Measurements from ENCODE around the gene TCEAL6. TPM values are rescaled to one million over a fixed set of nuclear protein-coding genes. Genes with fewer than 3 reads are reported as not detected.
A peak's percentile ranks its signal among the peaks of the same experiment; 100 is the strongest.
"Not testable (repeated sequence)": the region's sequence is repeated elsewhere in the genome, so short reads cannot be mapped to it uniquely, and the experiment has no call there.

TCEAL6 gene
- total RNA-seq (not detected), polyA plus RNA-seq (not detected)
- long read RNA-seq, donor 1 = 0 reads
- long read RNA-seq, donor 2 = 0 reads
- long read RNA-seq, donor 3, partial matches to known transcripts = 0 of 1 reads
- long read RNA-seq, donor 3, other reads (novel, unspliced or antisense) = 0 of 1 reads
- long read RNA-seq, donor 4 = 0 reads

GRCh38 chrX:102142274-102142673 is at the start of gene TCEAL6:
TSS of gene TCEAL6 (minus strand) at chrX:102142481.
- WGBS = 1% methylated on average over 22 of the region's 31 CpGs
- ATAC-seq; H3K27ac ChIP-seq (ENCODE audit: low read length): not testable (repeated sequence)

GRCh38 chrX:102185967-102186720 is 43.9 kb upstream of the TCEAL6 start:
- Histone ChIP-seq H3K9me3 (ENCODE audit: control insufficient read depth, low read length) (no peaks in the 10 kb centered on the region), H3K4me1 (ENCODE audit: control insufficient read depth, insufficient read depth, low read length) (no peaks in the 10 kb centered on the region), H3K4me3 (ENCODE audit: low read length) (no peak overlapping the region), H3K27me3 (ENCODE audit: control insufficient read depth, insufficient read depth) (no peaks in the 10 kb centered on the region), H3K27ac (ENCODE audit: low read length) (no peak overlapping the region)
- intact Hi-C loops (cut with DNase I) = no loop called here
- no peak for DNase-seq
- 73% methylated on average over 7 of the region's 7 CpGs for WGBS
- ATAC-seq = no peak

More at GRCh38 chrX:102142274-102142673, at the start of gene TCEAL6:
- DNase-seq; H3K4me1 ChIP-seq (ENCODE audit: control insufficient read depth, insufficient read depth, low read length); H3K4me3 ChIP-seq (ENCODE audit: low read length); H3K9me3 ChIP-seq (ENCODE audit: control insufficient read depth, low read length); intact Hi-C loops (cut with DNase I); H3K27me3 ChIP-seq (ENCODE audit: control insufficient read depth, insufficient read depth): not testable (repeated sequence)

GRCh38 chrX:102155806-102156179 is 13.5 kb upstream of the TCEAL6 start, which contains the start of gene BEX5:
TSS of gene BEX5 (minus strand) at chrX:102155977. CDS start at chrX:102154265, 1,712 bp downstream.
- H3K27me3 ChIP-seq (ENCODE audit: control insufficient read depth, insufficient read depth) = no peaks in the 10 kb centered on the region
- peak within 1 kb of the TSS; percentile 43 for H3K4me3 ChIP-seq (ENCODE audit: low read length)
- DNase-seq (peak; percentile 61 to 70 (median 65)), ATAC-seq (peak; percentile 99 to 100)
- H3K4me1 ChIP-seq (ENCODE audit: control insufficient read depth, insufficient read depth, low read length) = no peaks in the 10 kb centered on the region
- 1% methylated on average over 15 of the region's 15 CpGs for WGBS
- intact Hi-C loops (cut with DNase I) = no loop called here
- H3K27ac ChIP-seq (ENCODE audit: low read length) = no peak within 1 kb of the TSS
- H3K9me3 ChIP-seq (ENCODE audit: control insufficient read depth, low read length) = no peaks in the 10 kb centered on the region

- Histone ChIP-seq H3K27ac (ENCODE audit: low read length) (no peak overlapping the region), H3K9me3 (ENCODE audit: control insufficient read depth, low read length) (no peaks in the 10 kb centered on the region), H3K27me3 (ENCODE audit: control insufficient read depth, insufficient read depth) (no peaks in the 10 kb centered on the region), H3K4me1 (ENCODE audit: control insufficient read depth, insufficient read depth, low read length) (no peaks in the 10 kb centered on the region), H3K4me3 (ENCODE audit: low read length) (peak overlapping the region; percentile 43)
- 3% methylated on average over 32 of the region's 32 CpGs for WGBS
- no peak for DNase-seq
- intact Hi-C loops (cut with DNase I) = no loop called here
- peak; percentile 40 to 68 for ATAC-seq
Measured at GRCh38 chrX:102154900-102155805, 12.9 kb upstream of the TCEAL6 start.

- no peak overlapping the region for H3K27ac ChIP-seq (ENCODE audit: low read length)
- H3K9me3 ChIP-seq (ENCODE audit: control insufficient read depth, low read length) = no peaks in the 10 kb centered on the region
- 4% methylated on average over 11 of the region's 11 CpGs for WGBS
- no peak for ATAC-seq
- no peaks in the 10 kb centered on the region for H3K27me3 ChIP-seq (ENCODE audit: control insufficient read depth, insufficient read depth)
- no peaks in the 10 kb centered on the region for H3K4me1 ChIP-seq (ENCODE audit: control insufficient read depth, insufficient read depth, low read length)
- intact Hi-C loops (cut with DNase I) = no loop called here
- DNase-seq = no peak
- H3K4me3 ChIP-seq (ENCODE audit: low read length) = no peak overlapping the region
Measured at GRCh38 chrX:102154218-102154860, 12.1 kb upstream of the TCEAL6 start.

GRCh38 chrX:102141631-102142030 is 650 bp downstream of the TCEAL6 start:
- ATAC-seq; DNase-seq; H3K4me1 ChIP-seq (ENCODE audit: control insufficient read depth, insufficient read depth, low read length); H3K27ac ChIP-seq (ENCODE audit: low read length); H3K9me3 ChIP-seq (ENCODE audit: control insufficient read depth, low read length); H3K4me3 ChIP-seq (ENCODE audit: low read length); intact Hi-C loops (cut with DNase I); H3K27me3 ChIP-seq (ENCODE audit: control insufficient read depth, insufficient read depth): not testable (repeated sequence)
- 12% methylated on average over 19 of the region's 19 CpGs for WGBS

- DNase-seq; ATAC-seq; H3K9me3 ChIP-seq (ENCODE audit: control insufficient read depth, low read length); H3K4me3 ChIP-seq (ENCODE audit: low read length); H3K4me1 ChIP-seq (ENCODE audit: control insufficient read depth, insufficient read depth, low read length); H3K27ac ChIP-seq (ENCODE audit: low read length); H3K27me3 ChIP-seq (ENCODE audit: control insufficient read depth, insufficient read depth); intact Hi-C loops (cut with DNase I): not testable (repeated sequence)
- 35% methylated on average over 16 of the region's 16 CpGs for WGBS
Measured at GRCh38 chrX:102140876-102141275, 1.4 kb downstream of the TCEAL6 start.

GRCh38 chrX:102138064-102138463 is 4.2 kb downstream of the TCEAL6 start:
- intact Hi-C loops (cut with DNase I) = no loop called here
- DNase-seq (no peak), ATAC-seq (no peak)
- no peaks in the 10 kb centered on the region for H3K4me1 ChIP-seq (ENCODE audit: control insufficient read depth, insufficient read depth, low read length)
- no peak overlapping the region for H3K4me3 ChIP-seq (ENCODE audit: low read length)
- WGBS = 32% methylated on average over 4 of the region's 4 CpGs
- H3K27me3 ChIP-seq (ENCODE audit: control insufficient read depth, insufficient read depth) = no peaks in the 10 kb centered on the region
- no peaks in the 10 kb centered on the region for H3K9me3 ChIP-seq (ENCODE audit: control insufficient read depth, low read length)
- no peak overlapping the region for H3K27ac ChIP-seq (ENCODE audit: low read length)

GRCh38 chrX:102129473-102129872 is 12.8 kb downstream of the TCEAL6 start:
- ATAC-seq = no peak
- no peak for DNase-seq
- no peak overlapping the region for H3K4me3 ChIP-seq (ENCODE audit: low read length)
- H3K27me3 ChIP-seq (ENCODE audit: control insufficient read depth, insufficient read depth) = no peaks in the 10 kb centered on the region
- no peak overlapping the region for H3K27ac ChIP-seq (ENCODE audit: low read length)
- intact Hi-C loops (cut with DNase I) = no loop called here
- 66% methylated on average over 1 of the region's 1 CpG for WGBS
- H3K9me3 ChIP-seq (ENCODE audit: control insufficient read depth, low read length) = no peaks in the 10 kb centered on the region
- no peaks in the 10 kb centered on the region for H3K4me1 ChIP-seq (ENCODE audit: control insufficient read depth, insufficient read depth, low read length)

- WGBS = 39% methylated on average over 8 of the region's 8 CpGs
- Histone ChIP-seq H3K27ac (ENCODE audit: low read length) (no peak overlapping the region), H3K27me3 (ENCODE audit: control insufficient read depth, insufficient read depth) (no peaks in the 10 kb centered on the region), H3K4me1 (ENCODE audit: control insufficient read depth, insufficient read depth, low read length) (no peaks in the 10 kb centered on the region), H3K4me3 (ENCODE audit: low read length) (no peak overlapping the region), H3K9me3 (ENCODE audit: control insufficient read depth, low read length) (no peaks in the 10 kb centered on the region)
- DNase-seq (no peak), ATAC-seq (no peak)
- intact Hi-C loops (cut with DNase I) = no loop called here
Measured at GRCh38 chrX:102126863-102127262, 15.4 kb downstream of the TCEAL6 start.
